ENCODE results near the gene SMAP1.

GRCh38 chr6:70636596-70636995 is 31.1 kb upstream of the SMAP1 start:
- TF ChIP-seq POLR2A (IDR thresholded peaks at IDR 0.05) (no peak), CTCF (IDR thresholded peaks at IDR 0.05) (no peak)

All from thyroid gland (tissue), 4 donors.